Sigmoid colon (tissue), 3 donors: ENCODE measurements around the gene TBC1D1.

Source experiments
- CTCF ChIP-seq, 4 experiments: fragments of 450-650 bp in 3 of 4; fragments of 200-600 bp in 1 of 4; IDR thresholded peaks; one replicate each; pipeline ENCODE4 v1.5.1; 2016 to 2019; ENCODE audit warnings: antibody characterized with exemption in 4 of 4, mild to moderate bottlenecking in 3 of 4, moderate library complexity in 2 of 4
- POLR2A ChIP-seq, 2 donors: fragments of 450-650 bp; IDR thresholded peaks; one replicate each; pipeline ENCODE4 v1.6.1; 2016; ENCODE audit warnings: antibody characterized with exemption in 2 of 2, mild to moderate bottlenecking in 2 of 2, moderate library complexity in 2 of 2

- no peak for TF ChIP-seq CTCF (IDR thresholded peaks at IDR 0.05)
- no peak for TF ChIP-seq POLR2A (IDR thresholded peaks at IDR 0.05)
Measured at GRCh38 chr4:37934096-37934495, 43.2 kb downstream of the TBC1D1 start.
